HCT116 (cell line): ENCODE data around the gene CELA3A. TPM values are rescaled to one million over a fixed set of nuclear protein-coding genes. Genes with fewer than 3 reads are reported as not detected.

Source experiments
- ATAC-seq: fragments of 200-7000 bp; cut with Tn5 transposase; 2 replicates; pipeline ENCODE4 v1.9.1; 2020; ENCODE audit warnings: mild to moderate bottlenecking, moderate library complexity
- BruUV-seq: library from RNA; stranded (reverse); fragments of 400-500 nt; replicated peaks from 2 replicates; lab custom pipeline; 2021; lab: Mats Ljungman, UMichigan
- CTCF ChIA-PET: fragments of 300-600 bp; sonication (Branson Sonifier 250); formaldehyde crosslinking; loops from one replicate; lab custom pipeline; 2021; ENCODE audit warnings: antibody characterized with exemption; lab: Charles Lee
- POLR2A ChIA-PET: fragments of 300-600, 350-600 bp; sonication (Branson Sonifier 250); formaldehyde crosslinking; loops from one replicate; lab custom pipeline; 2021; ENCODE audit warnings: antibody characterized with exemption; lab: Charles Lee
- RAD21 ChIA-PET, 2 experiments: fragments of 300-600 bp; sonication (Branson Sonifier 250); formaldehyde crosslinking; loops; one replicate each; lab custom pipeline; 2023; ENCODE audit warnings: low total read pairs in 2 of 2; ENCODE audit not compliant: uncharacterized antibody in 2 of 2, unreplicated experiment in 2 of 2, low non-redundant PET in 1 of 2; lab: Charles Lee
- DNase-seq: peaks from one replicate; pipeline ENCODE4 v3.0.0-alpha.2; 2010; ENCODE audit warnings: low read depth, low spot score
- H2AFZ ChIP-seq: fragments of 200-600 bp; shearing (Covaris generic), sonication (generic); 2 replicates; pipeline ENCODE4 v1.6.1; 2017; ENCODE audit warnings: low read depth, mixed run types, mixed read lengths, antibody characterized with exemption, low read length; ENCODE audit not compliant: poor library complexity, severe bottlenecking
- H3K27ac ChIP-seq: 2 replicates; pipeline ENCODE4 v1.5.1; 2012; ENCODE audit warnings: low read depth, low read length
- H3K27me3 ChIP-seq: fragments of 200-600 bp; sonication (generic); 2 replicates; pipeline ENCODE4 v1.6.1; 2016; ENCODE audit warnings: mixed run types, low read length, mixed read lengths; ENCODE audit not compliant: insufficient read depth
- H3K36me3 ChIP-seq, 2 experiments: fragments of 200-500 bp in 1 of 2; fragments of 200-600 bp in 1 of 2; sonication (Bioruptor generic) in 1 of 2; sonication (generic) in 1 of 2; 2 replicates each; pipeline versions ENCODE4 v1.5.1 to v1.6.1; 2014 to 2016; ENCODE audit warnings: low read length in 2 of 2, inconsistent platforms in 1 of 2, mixed read lengths in 1 of 2, mixed run types in 1 of 2; ENCODE audit not compliant: insufficient read depth in 2 of 2, control insufficient read depth in 1 of 2
- H3K4me1 ChIP-seq, 2 experiments: fragments of 200-600 bp in 1 of 2; sonication (generic) in 1 of 2; 2 replicates each; pipeline versions ENCODE4 v1.5.1 to v1.6.1; 2012 to 2017; ENCODE audit warnings: low read length in 2 of 2, inconsistent platforms in 1 of 2, mild to moderate bottlenecking in 1 of 2, mixed read lengths in 1 of 2, mixed run types in 1 of 2, moderate library complexity in 1 of 2; ENCODE audit not compliant: insufficient read depth in 2 of 2, control insufficient read depth in 1 of 2
- H3K4me2 ChIP-seq: fragments of 200-600 bp; sonication (generic); 2 replicates; pipeline ENCODE4 v1.6.1; 2017; ENCODE audit warnings: mixed run types, low read length, mixed read lengths
- H3K4me3 ChIP-seq, 2 experiments: fragments of 200-600 bp in 1 of 2; sonication (generic) in 1 of 2; replicated peaks in 1 of 2; 2 replicates each; pipeline ENCODE4 v1.5.1; 2011 to 2016; ENCODE audit warnings: low read length in 2 of 2, control low read depth in 1 of 2, low read depth in 1 of 2, mild to moderate bottlenecking in 1 of 2, mixed read lengths in 1 of 2, mixed run types in 1 of 2
- H3K79me2 ChIP-seq: fragments of 200-600 bp; sonication (generic); 2 replicates; pipeline ENCODE4 v1.6.1; 2017; ENCODE audit warnings: mild to moderate bottlenecking, mixed run types, low read length, moderate library complexity, mixed read lengths; ENCODE audit not compliant: insufficient read depth
- H3K9ac ChIP-seq: fragments of 200-600 bp; sonication (generic); 2 replicates; pipeline ENCODE4 v1.6.1; 2016; ENCODE audit warnings: low read length, mixed read lengths
- H3K9me2 ChIP-seq: fragments of 200-600 bp; sonication (generic), shearing (Covaris generic); 2 replicates; pipeline ENCODE4 v1.6.1; 2017; ENCODE audit warnings: mixed run types, mild to moderate bottlenecking, moderate library complexity; ENCODE audit not compliant: insufficient read depth
- H3K9me3 ChIP-seq, 2 experiments: fragments of 200-500 bp in 1 of 2; fragments of 200-600 bp in 1 of 2; sonication (Bioruptor generic) in 1 of 2; sonication (generic) in 1 of 2; 2 replicates each; pipeline ENCODE4 v1.6.1; 2014 to 2017; ENCODE audit warnings: low read length in 2 of 2, mixed read lengths in 2 of 2, inconsistent platforms in 1 of 2, low read depth in 1 of 2, mild to moderate bottlenecking in 1 of 2, mixed run types in 1 of 2, moderate library complexity in 1 of 2; ENCODE audit not compliant: control insufficient read depth in 1 of 2, insufficient read depth in 1 of 2
- H4K20me1 ChIP-seq: fragments of 200-600 bp; sonication (generic), shearing (Covaris generic); 2 replicates; pipeline ENCODE4 v1.6.1; 2017; ENCODE audit warnings: mixed run types, mild to moderate bottlenecking, moderate library complexity; ENCODE audit not compliant: insufficient read depth
- ATF3 ChIP-seq: IDR thresholded peaks from 2 replicates; pipeline ENCODE4 v1.6.1; 2012
- EGR1 ChIP-seq: IDR thresholded peaks from 2 replicates; pipeline ENCODE4 v1.6.1; 2012; ENCODE audit warnings: low read depth
- ELF1 ChIP-seq: IDR thresholded peaks from 2 replicates; pipeline ENCODE4 v1.6.1; 2012; ENCODE audit warnings: low read depth, borderline replicate concordance
- EZH2phosphoT487 ChIP-seq: fragments of 200-600 bp; IDR thresholded peaks from 2 replicates; pipeline ENCODE4 v1.6.1; 2018; ENCODE audit warnings: antibody characterized with exemption, borderline replicate concordance
- FOSL1 ChIP-seq: IDR thresholded peaks from 2 replicates; pipeline ENCODE4 v1.6.1; 2012; ENCODE audit warnings: low read depth
- MAX ChIP-seq: IDR thresholded peaks from 2 replicates; pipeline ENCODE4 v1.6.1; 2012
- POLR2AphosphoS5 ChIP-seq: IDR thresholded peaks from 2 replicates; pipeline ENCODE4 v1.6.1; 2011; ENCODE audit warnings: mild to moderate bottlenecking, low read depth, low read length, moderate library complexity
- RAD21 ChIP-seq: IDR thresholded peaks from 2 replicates; pipeline ENCODE4 v1.6.1; 2012; ENCODE audit warnings: low read depth, mild to moderate bottlenecking
- SP1 ChIP-seq: IDR thresholded peaks from 2 replicates; pipeline ENCODE4 v1.6.1; 2012; ENCODE audit warnings: low read depth
- SRF ChIP-seq: IDR thresholded peaks from 2 replicates; pipeline ENCODE4 v1.6.1; 2012; ENCODE audit warnings: low read depth
- ZBTB33 ChIP-seq: IDR thresholded peaks from 2 replicates; pipeline ENCODE4 v1.6.1; 2011; ENCODE audit warnings: mild to moderate bottlenecking, low read length, moderate library complexity; ENCODE audit not compliant: insufficient replicate concordance; ENCODE audit errors: extremely low read depth
- ZNF274 ChIP-seq: fragments of 200-500 bp; sonication (Bioruptor generic); IDR thresholded peaks from 2 replicates; pipeline ENCODE4 v1.6.1; 2014; ENCODE audit warnings: mild to moderate bottlenecking, low read depth, low read length, inconsistent platforms
- intact Hi-C: fragments of 100-400 bp; cut with micrococcal nuclease; formaldehyde crosslinking; loops from 2 replicates; pipeline ENCODE4 v1.10.0; 2022
- total RNA-seq: library from RNA; stranded (reverse); gene quantifications from one replicate; pipeline ENCODE4 v1.2.1, GENCODE V29; 2021; ENCODE audit not compliant: unreplicated experiment

The CELA3A gene
- total RNA-seq, 1 experiment from 2014 or later: 9.0 TPM

GRCh38 chr1:22050330-22050729, 48.9 kb downstream of the CELA3A start:
- POLR2A ChIA-PET: interaction anchor here (1.7 kb wide), 1 partner anchor 25 kb away, joined by 10 read pairs; no protein-coding TSS in a partner anchor
- CTCF ChIA-PET: interaction anchor here (1.7 kb wide), 1 partner anchor 10 kb away, joined by 4 read pairs; no protein-coding TSS in a partner anchor
- peaks cover 12% of the 10 kb centered on the region; the same call in 1 of the 2 replicates for H4K20me1 ChIP-seq

More at GRCh38 chr1:22050330-22050729, 48.9 kb downstream of the CELA3A start:
- DNase-seq (no peak), ATAC-seq (no peak)
- Histone ChIP-seq H3K27ac (no peak overlapping the region), H2AFZ (no peak overlapping the region), H3K4me1 (peaks cover 20 to 39% of the 10 kb centered on the region in 2 experiments), H3K4me2 (peak overlapping the region; percentile 30; the same call in 1 of the 2 replicates), H3K36me3 (no peaks in the 10 kb centered on the region; a peak in 1 of 4 replicates), H3K27me3 (no peaks in the 10 kb centered on the region), H3K79me2 (peaks cover 25% of the 10 kb centered on the region), H3K9ac (no peak overlapping the region), H3K4me3 (no peak overlapping the region), H3K9me2 (no peaks in the 10 kb centered on the region), H3K9me3 (no peaks in the 10 kb centered on the region)
- intact Hi-C loops: no loop called here
- TF ChIP-seq ZNF274 (no peak), SP1 (no peak), ELF1 (no peak), MAX (no peak), FOSL1 (no peak), ZBTB33 (no peak), EZH2phosphoT487 (no peak), EGR1 (no peak), ATF3 (no peak), SRF (no peak), RAD21 (no peak), POLR2AphosphoS5 (no peak)
- BruUV-seq: no TSS peak
- RAD21 ChIA-PET: no interaction called here
